ENCODE results near the gene MYBPH.

The MYBPH gene

GRCh38 chr1:203186446-203187303 lies 11.0 kb upstream of the MYBPH start, which contains the start of gene CHI3L1:
TSS of gene CHI3L1 (minus strand) at chr1:203186704. CDS start at chr1:203186623, 81 bp downstream.
- TF ChIP-seq CTCF (IDR thresholded peaks at IDR 0.05; ENCODE audit: insufficient read depth, low read depth, low read length, missing control alignments), result no peak
- no peak within 1 kb of the TSS for H3K4me3 ChIP-seq (ENCODE audit: low read depth, low read length)
- no peak for DNase-seq (ENCODE audit: low read depth)

- no peak for DNase-seq (ENCODE audit: low read depth)
- TF ChIP-seq CTCF (IDR thresholded peaks at IDR 0.05; ENCODE audit: insufficient read depth, low read depth, low read length, missing control alignments), result no peak
- no peak overlapping the region for H3K4me3 ChIP-seq (ENCODE audit: low read depth, low read length)
These were observed 10.4 kb upstream of the MYBPH start for GRCh38 chr1:203186091-203186445.

- H3K4me3 ChIP-seq (ENCODE audit: low read depth, low read length), result no peak overlapping the region
- no peak for TF ChIP-seq CTCF (IDR thresholded peaks at IDR 0.05; ENCODE audit: insufficient read depth, low read depth, low read length, missing control alignments)
- DNase-seq (ENCODE audit: low read depth), result no peak
These were observed 10.0 kb upstream of the MYBPH start for GRCh38 chr1:203185585-203185984.

- TF ChIP-seq CTCF (IDR thresholded peaks at IDR 0.05; ENCODE audit: insufficient read depth, low read depth, low read length, missing control alignments), result no peak
- no peak overlapping the region for H3K4me3 ChIP-seq (ENCODE audit: low read depth, low read length)
- DNase-seq (ENCODE audit: low read depth), result no peak
These were observed 9.4 kb upstream of the MYBPH start for GRCh38 chr1:203185061-203185461.

- TF ChIP-seq CTCF (IDR thresholded peaks at IDR 0.05; ENCODE audit: insufficient read depth, low read depth, low read length, missing control alignments), result no peak
- H3K4me3 ChIP-seq (ENCODE audit: low read depth, low read length), result no peak overlapping the region
- no peak for DNase-seq (ENCODE audit: low read depth)
These were observed 8.8 kb upstream of the MYBPH start for GRCh38 chr1:203184467-203184866.

- no peak for DNase-seq (ENCODE audit: low read depth)
- no peak for TF ChIP-seq CTCF (IDR thresholded peaks at IDR 0.05; ENCODE audit: insufficient read depth, low read depth, low read length, missing control alignments)
- H3K4me3 ChIP-seq (ENCODE audit: low read depth, low read length), result no peak overlapping the region
These were observed 8.2 kb upstream of the MYBPH start for GRCh38 chr1:203183828-203184227.
